ENCODE measurements around the gene TRAM2. TPM values are rescaled to one million over a fixed set of nuclear protein-coding genes. Genes with fewer than 3 reads are reported as not detected.

Gene TRAM2
- total RNA-seq, 1 experiment from 2014 or later, result 21.2 TPM

DNA sequence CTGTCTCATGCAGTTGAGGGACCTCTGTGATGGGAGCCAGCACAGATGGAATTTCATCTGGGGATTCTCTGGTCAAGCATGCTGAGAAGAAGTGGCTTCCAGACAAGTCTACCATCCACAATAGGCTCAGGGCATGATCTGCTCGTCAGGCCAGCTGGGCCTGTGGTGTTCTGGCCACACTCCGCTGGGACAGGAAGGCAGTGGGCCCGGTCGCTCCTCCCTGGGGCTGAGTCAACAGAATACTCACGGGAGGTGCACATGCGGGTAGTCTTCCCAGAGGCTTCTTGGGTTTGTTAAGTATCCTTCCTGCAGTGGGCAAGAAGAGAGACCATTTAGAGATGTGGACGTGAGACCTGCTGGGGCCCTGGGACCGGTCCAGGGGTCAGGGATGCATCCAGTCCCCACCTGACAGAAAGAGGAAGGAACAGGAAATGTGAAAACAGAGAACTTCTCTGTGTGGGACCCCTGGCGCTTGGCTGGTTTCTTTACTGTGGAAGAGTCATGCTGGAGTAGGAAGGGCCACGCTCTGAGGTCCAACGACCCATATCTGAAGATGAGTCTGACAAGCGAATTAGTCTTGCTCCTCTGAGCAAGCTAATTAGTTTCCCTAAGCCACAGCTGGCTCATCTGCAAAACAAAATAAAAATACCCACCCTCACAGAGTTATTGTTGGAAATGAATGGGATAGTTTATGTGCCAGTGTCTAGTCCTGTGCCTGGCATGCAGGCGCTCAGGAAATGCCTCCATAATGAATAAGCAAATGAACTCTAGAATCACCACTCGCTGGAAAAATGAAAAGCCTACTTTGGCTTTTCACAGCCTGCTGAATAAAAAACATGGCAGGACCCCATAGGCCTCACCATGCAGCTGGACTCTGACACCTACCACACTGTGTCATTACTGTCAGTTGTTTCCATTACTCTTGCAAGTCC is 67.3 kb downstream of the TRAM2 start:
- Histone ChIP-seq H2BK5ac (ENCODE audit: insufficient read length, low read length) (no peak overlapping the region), H4K5ac (ENCODE audit: insufficient read length, low read depth, low read length) (no peak overlapping the region), H4K8ac (replicated peaks; ENCODE audit: insufficient read length, low read depth, low read length) (no peak overlapping the region), H3K4ac (ENCODE audit: low read depth, low read length) (no peak overlapping the region), H3K23ac (ENCODE audit: insufficient read length, low read depth, low read length) (no peak overlapping the region), H3K18ac (ENCODE audit: insufficient read length, low read depth, low read length) (no peak overlapping the region), H3K4me2 (ENCODE audit: insufficient read depth, insufficient read length, low read length) (no peak overlapping the region), H2AK5ac (ENCODE audit: insufficient read length, low read length) (no peak overlapping the region), H4K91ac (ENCODE audit: insufficient read length, low read depth, low read length) (no peak overlapping the region), H2BK120ac (ENCODE audit: low read depth, low read length, poor library complexity, severe bottlenecking) (no peak overlapping the region), H3K14ac (ENCODE audit: insufficient read depth, low read length) (no peak overlapping the region), H3K27ac (ENCODE audit: insufficient read length, low read depth, low read length) (no peak overlapping the region), H3K4me1 (ENCODE audit: insufficient read depth, low read length) (peaks cover 7% of the 10 kb centered on the region; the same call in 1 of the 2 replicates), H3K9ac (ENCODE audit: extremely low read depth, insufficient read length, low read length) (no peak overlapping the region), H2BK12ac (ENCODE audit: insufficient read length, low read depth, low read length) (no peak overlapping the region), H2AFZ (ENCODE audit: low read length) (no peak overlapping the region), H2BK15ac (ENCODE audit: low read depth, low read length) (no peak overlapping the region), H2BK20ac (ENCODE audit: low read depth, low read length, poor library complexity, severe bottlenecking) (no peak overlapping the region), H3T11ph (ENCODE audit: low read length) (no peak overlapping the region), H3K23me2 (ENCODE audit: insufficient read length, low read depth, low read length, poor library complexity, severe bottlenecking) (no peaks in the 10 kb centered on the region), H3K79me2 (ENCODE audit: insufficient read depth, low read length) (no peaks in the 10 kb centered on the region), H3K27me3 (ENCODE audit: insufficient read depth, low read length) (no peaks in the 10 kb centered on the region), H4K20me1 (ENCODE audit: control insufficient read depth, insufficient read depth, insufficient read length) (no peaks in the 10 kb centered on the region), H3K9me3 (ENCODE audit: control insufficient read depth, low read depth, low read length) (no peaks in the 10 kb centered on the region), H3K79me1 (ENCODE audit: insufficient read depth, low read depth, low read length, poor library complexity, severe bottlenecking) (no peaks in the 10 kb centered on the region), H3K56ac (ENCODE audit: insufficient read length, low read depth, low read length) (no peak overlapping the region)
- no peak overlapping the region for H3K4me3 Mint-ChIP-seq
- peaks cover 35 to 40% of the 10 kb centered on the region in 2 experiments for H3K4me1 Mint-ChIP-seq
- no peaks in the 10 kb centered on the region for H3K9me3 Mint-ChIP-seq
- peak overlapping the region in 2 of 3 experiments; percentile 70 to 77; a peak in 3 of 7 replicates for H3K27ac Mint-ChIP-seq
- no peak for DNase-seq
- H3K36me3 Mint-ChIP-seq (ENCODE audit: insufficient read depth in 1 of 3, low read depth in 3 of 3), result peaks cover 15 to 61% (median 38%) of the 10 kb centered on the region in 3 experiments; a peak in 6 of 7 replicates
- TF ChIP-seq, protein P1, sequence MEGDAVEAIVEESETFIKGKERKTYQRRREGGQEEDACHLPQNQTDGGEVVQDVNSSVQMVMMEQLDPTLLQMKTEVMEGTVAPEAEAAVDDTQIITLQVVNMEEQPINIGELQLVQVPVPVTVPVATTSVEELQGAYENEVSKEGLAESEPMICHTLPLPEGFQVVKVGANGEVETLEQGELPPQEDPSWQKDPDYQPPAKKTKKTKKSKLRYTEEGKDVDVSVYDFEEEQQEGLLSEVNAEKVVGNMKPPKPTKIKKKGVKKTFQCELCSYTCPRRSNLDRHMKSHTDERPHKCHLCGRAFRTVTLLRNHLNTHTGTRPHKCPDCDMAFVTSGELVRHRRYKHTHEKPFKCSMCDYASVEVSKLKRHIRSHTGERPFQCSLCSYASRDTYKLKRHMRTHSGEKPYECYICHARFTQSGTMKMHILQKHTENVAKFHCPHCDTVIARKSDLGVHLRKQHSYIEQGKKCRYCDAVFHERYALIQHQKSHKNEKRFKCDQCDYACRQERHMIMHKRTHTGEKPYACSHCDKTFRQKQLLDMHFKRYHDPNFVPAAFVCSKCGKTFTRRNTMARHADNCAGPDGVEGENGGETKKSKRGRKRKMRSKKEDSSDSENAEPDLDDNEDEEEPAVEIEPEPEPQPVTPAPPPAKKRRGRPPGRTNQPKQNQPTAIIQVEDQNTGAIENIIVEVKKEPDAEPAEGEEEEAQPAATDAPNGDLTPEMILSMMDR (conservative IDR thresholded peaks at IDR 0.05), result no peak
- no peaks in the 10 kb centered on the region for H3K27me3 Mint-ChIP-seq (ENCODE audit: low read depth)
- WGBS (ENCODE audit: extremely low coverage, insufficient read length, low lambda C conversion rate), result no CpG with 5 or more reads among the region's 14 CpGs

Measured in H9 (cell line).